Hematopoietic multipotent progenitor cell (in vitro differentiated cells): Measurements from ENCODE around the gene P4HA2. TPM values are rescaled to one million over a fixed set of nuclear protein-coding genes. Genes with fewer than 3 reads are reported as not detected.

Source experiments
- DNase-seq, 3 donors: peaks; one replicate each; pipeline ENCODE4 v3.0.0-alpha.2; 2011 to 2015; ENCODE audit warnings: low read depth in 2 of 3, low spot score in 2 of 3
- total RNA-seq: library from RNA; depleted of rRNA; stranded (reverse); fragments of >200 nt; gene quantifications from one replicate; pipeline ENCODE4 v1.2.3, GENCODE V29; 2012

P4HA2 gene
- total RNA-seq, 1 donor = 0.54 TPM

DNA sequence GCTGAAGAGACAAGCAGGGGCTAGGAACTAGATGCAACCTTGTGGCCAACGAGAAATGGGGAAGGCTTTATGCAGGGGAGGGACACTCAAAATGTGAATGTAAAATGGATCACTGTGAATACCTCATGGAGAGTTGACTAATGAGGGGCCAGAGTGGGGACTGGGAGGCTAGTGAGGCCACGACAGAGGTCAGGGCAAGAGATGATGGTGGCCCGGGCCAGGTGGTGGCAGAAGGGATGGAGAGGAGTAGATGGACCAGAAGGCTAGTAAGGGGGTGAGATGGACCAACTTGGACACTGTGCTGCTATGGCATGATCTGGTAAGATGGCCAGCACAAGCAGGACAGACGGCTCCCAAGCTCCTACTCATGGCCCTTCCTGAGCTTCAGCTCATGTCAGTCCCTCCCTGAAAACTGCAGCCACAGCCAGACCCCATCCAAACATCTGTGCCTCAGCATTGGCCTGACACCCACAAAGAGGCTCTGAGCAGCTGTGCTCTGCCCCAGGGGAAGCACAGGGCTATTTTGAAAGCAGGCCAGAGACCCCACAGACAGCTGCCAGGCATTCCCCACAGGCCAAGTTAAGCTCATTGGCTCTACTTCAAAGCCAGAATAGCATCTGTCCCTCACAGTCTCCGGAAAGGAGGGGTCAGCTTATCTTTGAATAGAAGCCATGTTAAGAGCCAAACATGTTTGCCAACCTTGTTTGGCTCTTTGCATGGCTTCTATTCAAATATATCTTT lies 22.1 kb downstream of the P4HA2 start:
- no peak for DNase-seq

GRCh38 chr5:132204371-132205135 lies 23.1 kb downstream of the P4HA2 start:
- DNase-seq = no peak

DNA sequence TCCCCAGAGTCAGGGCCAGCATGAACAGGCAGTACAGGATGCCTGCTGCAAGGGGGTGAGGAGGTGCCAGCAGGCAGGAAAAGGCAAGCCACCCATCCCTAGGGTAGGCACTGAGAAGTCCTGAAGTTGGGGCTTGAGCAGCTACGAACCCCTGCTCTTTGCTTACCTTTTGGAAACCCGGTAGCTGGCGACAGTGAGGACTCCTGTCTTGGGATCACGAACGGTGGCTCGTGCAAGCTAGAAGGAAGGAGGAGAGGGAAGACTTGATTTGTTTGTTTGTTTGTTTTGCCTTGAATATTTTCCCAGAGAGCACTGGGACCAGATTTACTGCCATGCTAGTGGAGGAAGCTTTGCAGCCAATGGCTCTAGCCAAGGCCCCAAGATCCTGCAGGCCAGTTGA lies 23.7 kb downstream of the P4HA2 start:
- no peak for DNase-seq

GRCh38 chr5:132203464-132203818 lies 24.2 kb downstream of the P4HA2 start:
- no peak for DNase-seq

DNA sequence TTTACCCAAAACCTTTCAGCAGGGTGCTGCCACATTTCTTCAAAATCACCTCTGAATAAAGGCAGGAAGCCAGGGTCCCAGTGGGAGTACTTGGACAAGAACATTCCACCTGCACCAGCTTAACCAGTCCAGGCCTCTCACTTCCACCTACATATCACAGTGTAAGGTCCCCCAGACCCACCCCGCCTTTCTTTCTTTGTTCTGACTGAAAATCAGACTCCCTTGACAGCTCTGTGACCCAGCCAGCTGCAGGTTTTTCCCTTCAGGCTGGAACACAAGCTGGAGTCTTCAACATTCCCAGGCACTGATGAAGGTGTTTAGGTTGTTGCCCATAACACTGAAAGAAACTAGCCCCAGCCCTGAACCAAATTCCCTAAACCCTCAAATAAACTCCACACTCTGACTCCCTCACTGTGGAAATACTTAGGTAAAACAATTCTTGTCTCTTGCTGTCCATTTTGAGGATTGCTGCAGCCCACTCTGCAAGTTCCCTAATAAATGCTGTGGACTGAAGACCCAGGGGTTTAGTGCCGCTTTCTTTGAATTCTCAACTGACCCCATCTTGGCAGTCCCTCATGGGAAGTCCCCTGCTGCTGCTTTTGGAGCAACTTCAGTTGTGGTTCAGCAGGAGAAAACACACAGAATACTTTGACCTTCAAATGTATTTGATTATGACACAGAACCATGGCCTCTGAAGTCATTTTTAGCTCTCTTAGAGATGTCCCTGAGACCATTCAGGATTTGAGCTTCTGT lies 24.8 kb downstream of the P4HA2 start:
- no peak for DNase-seq

- DNase-seq = no peak
Measured at GRCh38 chr5:132199116-132199680, 28.5 kb downstream of the P4HA2 start.

DNA sequence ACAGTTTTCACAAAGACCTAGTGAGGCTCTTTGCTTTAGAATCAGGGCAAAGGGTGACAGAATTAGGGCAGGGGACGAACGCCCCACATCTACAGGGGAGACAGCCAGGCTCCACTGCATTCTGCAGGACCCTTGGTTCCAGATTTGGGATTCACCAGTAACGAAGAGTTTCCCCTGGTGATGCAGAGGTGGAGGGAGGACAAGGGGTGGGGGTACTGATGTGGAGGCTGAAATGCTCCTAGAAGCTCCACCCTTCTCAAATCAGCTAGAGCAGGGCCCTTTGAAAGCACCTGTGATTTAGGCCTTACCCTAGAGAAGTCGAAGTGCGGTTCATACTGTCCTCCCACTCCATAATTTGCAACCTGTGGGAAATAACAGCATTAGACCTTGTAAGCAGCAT lies 29.1 kb downstream of the P4HA2 start:
- no peak for DNase-seq

DNA sequence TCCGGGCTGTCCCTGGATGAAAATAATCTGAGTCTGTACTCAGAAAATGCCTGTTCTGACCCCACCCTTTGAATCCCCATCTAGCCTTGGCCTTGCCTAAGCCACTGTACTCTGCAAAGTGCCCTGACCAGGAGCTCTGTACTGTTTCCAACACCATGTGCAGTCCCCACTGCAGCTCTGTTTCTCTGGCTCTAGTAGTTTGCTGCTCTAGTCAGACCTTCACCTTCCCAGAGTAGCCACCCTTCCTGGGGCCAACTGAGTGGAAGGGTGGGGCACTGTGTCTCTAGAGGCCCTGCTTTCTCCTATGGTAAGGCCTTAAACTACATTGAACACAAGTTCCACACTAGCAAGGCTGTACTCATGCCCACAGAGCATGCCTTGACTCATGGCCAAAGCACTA lies 31.9 kb downstream of the P4HA2 start:
- no peak for DNase-seq

DNA sequence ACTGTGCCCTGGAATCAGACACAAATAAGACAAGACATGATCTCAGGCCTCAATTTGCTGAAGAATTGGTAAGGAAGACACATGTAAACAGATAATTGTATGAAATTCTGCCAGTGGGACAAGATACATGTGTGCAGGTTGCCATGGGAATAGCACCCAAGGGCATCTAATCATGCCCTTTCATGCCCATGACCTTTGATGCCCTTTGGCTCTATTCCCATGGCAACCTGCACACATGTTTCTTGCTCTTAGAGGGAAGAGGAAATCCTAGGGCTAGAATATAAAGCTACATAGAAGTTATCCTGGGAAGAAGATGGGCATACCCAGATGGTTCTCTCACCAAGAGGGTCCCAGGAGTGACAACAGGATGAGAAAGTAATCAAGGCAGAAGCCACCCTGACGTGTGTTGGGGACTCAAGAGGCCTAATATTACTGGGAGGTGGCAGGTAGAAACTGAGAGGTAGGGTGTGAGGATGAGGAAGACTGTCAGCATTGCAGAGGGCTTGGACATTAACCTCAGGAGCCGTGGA lies 34.4 kb downstream of the P4HA2 start:
- no peak for DNase-seq

GRCh38 chr5:132190161-132190817 lies 37.4 kb downstream of the P4HA2 start:
- DNase-seq = peak in 2 of 3 donors; percentile 68 to 80

GRCh38 chr5:132184588-132184987 lies 43.1 kb downstream of the P4HA2 start:
- no peak for DNase-seq

GRCh38 chr5:132183723-132184122 lies 43.9 kb downstream of the P4HA2 start:
- peak in 1 of 3 donors; percentile 22 for DNase-seq

GRCh38 chr5:132182359-132183040 lies 45.2 kb downstream of the P4HA2 start:
- no peak for DNase-seq

GRCh38 chr5:132181011-132181629 lies 46.5 kb downstream of the P4HA2 start:
- no peak for DNase-seq

DNA sequence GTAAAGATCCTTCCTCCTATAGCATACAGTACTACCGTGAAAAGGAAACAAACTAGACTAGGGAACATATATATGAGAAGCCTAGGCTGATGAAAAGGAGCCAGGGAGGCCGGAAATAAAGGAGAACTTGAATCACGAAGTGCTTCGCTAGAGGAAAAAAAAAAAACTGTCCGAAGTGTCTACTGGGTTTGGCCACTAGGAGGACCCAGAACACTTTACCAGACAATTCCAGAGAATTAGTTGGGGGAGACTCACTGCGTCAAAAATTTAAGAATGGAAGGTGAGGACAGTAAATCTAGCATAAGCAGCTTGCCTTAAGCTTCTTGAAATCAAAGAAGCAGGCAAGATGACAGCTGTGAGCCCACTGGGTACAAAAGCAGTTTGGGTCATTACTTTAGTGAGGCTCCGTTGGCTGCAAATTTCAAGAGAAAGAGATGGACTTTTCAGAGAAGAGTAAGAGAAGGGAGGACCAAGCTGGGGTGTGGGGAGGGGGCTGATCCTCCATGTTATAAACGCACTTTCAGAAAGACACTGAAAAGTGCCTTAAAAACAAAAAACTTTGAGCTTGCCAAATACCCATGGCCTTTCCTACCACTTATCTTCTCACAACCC lies 47.4 kb downstream of the P4HA2 start:
- DNase-seq = peak in 2 of 3 donors; percentile 61 to 69

GRCh38 chr5:132179405-132179804 lies 48.2 kb downstream of the P4HA2 start:
- no peak for DNase-seq

- DNase-seq = no peak
Measured at GRCh38 chr5:132177691-132178149, 49.9 kb downstream of the P4HA2 start.

DNA sequence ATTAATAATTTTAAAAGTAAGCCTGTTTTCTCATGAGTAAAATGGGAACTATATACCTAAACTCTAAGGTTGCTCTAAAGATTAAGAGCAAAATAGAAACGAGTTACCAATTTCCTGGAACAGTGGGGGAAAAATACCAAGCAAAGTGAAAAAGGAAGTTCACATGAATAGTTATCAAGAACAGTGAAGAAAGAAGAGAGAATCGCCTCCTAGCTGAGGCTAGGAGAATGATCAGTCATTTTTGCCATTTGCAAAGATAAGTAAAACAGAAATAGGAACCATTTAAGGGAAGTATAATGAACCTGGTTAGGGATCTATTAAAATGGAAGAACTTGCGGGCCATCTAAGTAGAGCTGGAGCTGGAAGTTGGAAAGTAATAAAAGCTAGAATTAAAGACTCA lies 50.7 kb downstream of the P4HA2 start:
- peak in 2 of 3 donors; percentile 42 to 72 for DNase-seq

GRCh38 chr5:132176521-132176945 lies 51.1 kb downstream of the P4HA2 start:
- peak in 1 of 3 donors; percentile 41 for DNase-seq
